CD14-positive monocyte (primary cell): Measurements from ENCODE around the gene TNFAIP8. TPM values are rescaled to one million over a fixed set of nuclear protein-coding genes. Genes with fewer than 3 reads are reported as not detected.
A peak's percentile ranks its signal among the peaks of the same experiment; 100 is the strongest.

Experiments used
- DNase-seq, 3 donors: peaks; one replicate each; pipeline ENCODE4 v3.0.0-alpha.2; 2011 to 2022
- H2AFZ ChIP-seq: 2 replicates; pipeline ENCODE4 v1.6.0; 2012; ENCODE audit warnings: mild to moderate bottlenecking, low read depth, low read length, inconsistent platforms; ENCODE audit not compliant: insufficient read depth, poor library complexity, severe bottlenecking
- H3K27ac ChIP-seq, 2 donors: 1 replicate in 1 of 2; 2 replicates in 1 of 2; pipeline ENCODE4 v1.5.1; 2012 to 2013; ENCODE audit warnings: low read length in 2 of 2, control low read depth in 1 of 2, inconsistent platforms in 1 of 2, low read depth in 1 of 2, mild to moderate bottlenecking in 1 of 2
- H3K27me3 ChIP-seq, 2 donors: one replicate each; pipeline versions ENCODE4 v1.6.0 to v1.6.1; 2011 to 2013; ENCODE audit warnings: low read length in 2 of 2; ENCODE audit not compliant: control insufficient read depth in 2 of 2, insufficient read depth in 2 of 2
- H3K36me3 ChIP-seq, 2 donors: replicated peaks in 1 of 2; 1 replicate in 1 of 2; 2 replicates in 1 of 2; pipeline versions ENCODE4 v1.5.1 to v1.6.1; 2012 to 2013; ENCODE audit warnings: low read length in 2 of 2, control low read depth in 1 of 2, inconsistent platforms in 1 of 2, mild to moderate bottlenecking in 1 of 2; ENCODE audit not compliant: insufficient read depth in 2 of 2, control insufficient read depth in 1 of 2
- H3K4me1 ChIP-seq, 2 donors: 1 replicate in 1 of 2; 2 replicates in 1 of 2; pipeline versions ENCODE4 v1.5.1 to v1.6.1; 2012 to 2013; ENCODE audit warnings: low read length in 2 of 2, control low read depth in 1 of 2, inconsistent platforms in 1 of 2, mild to moderate bottlenecking in 1 of 2, moderate library complexity in 1 of 2; ENCODE audit not compliant: insufficient read depth in 2 of 2, control insufficient read depth in 1 of 2
- H3K4me2 ChIP-seq: replicated peaks from 2 replicates; pipeline ENCODE3; 2012; ENCODE audit warnings: low read length, moderate library complexity, mild to moderate bottlenecking; ENCODE audit not compliant: poor library complexity, severe bottlenecking; ENCODE audit errors: extremely low read depth
- H3K4me3 ChIP-seq, 3 experiments: fragments of 200-600 bp in 1 of 3; sonication (generic) in 1 of 3; replicated peaks in 1 of 3; 1 replicate in 2 of 3; 2 replicates in 1 of 3; pipeline ENCODE4 v1.5.1; 2011 to 2013; ENCODE audit warnings: low read length in 3 of 3, mild to moderate bottlenecking in 3 of 3, control low read depth in 2 of 3, low read depth in 2 of 3, inconsistent platforms in 1 of 3, moderate library complexity in 1 of 3
- H3K79me2 ChIP-seq: 2 replicates; pipeline ENCODE4 v1.6.0; 2012; ENCODE audit warnings: mild to moderate bottlenecking, control low read depth, inconsistent platforms, low read length, moderate library complexity; ENCODE audit not compliant: insufficient read depth
- H3K9ac ChIP-seq: 2 replicates; pipeline ENCODE4 v1.6.0; 2017; ENCODE audit warnings: low read length, mild to moderate bottlenecking; ENCODE audit not compliant: insufficient read depth, poor library complexity, severe bottlenecking
- H3K9me3 ChIP-seq, 2 donors: replicated peaks in 1 of 2; 1 replicate in 1 of 2; 2 replicates in 1 of 2; pipeline versions ENCODE4 v1.5.1 to v1.6.1; 2012 to 2013; ENCODE audit warnings: low read length in 2 of 2, control low read depth in 1 of 2; ENCODE audit not compliant: control insufficient read depth in 1 of 2, insufficient read depth in 1 of 2
- H4K20me1 ChIP-seq: 2 replicates; pipeline ENCODE4 v1.6.0; 2012; ENCODE audit warnings: mild to moderate bottlenecking, low read length, control low read depth, moderate library complexity; ENCODE audit not compliant: insufficient read depth
- H3K27ac Mint-ChIP-seq, 7 donors: one replicate each; pipeline ENCODE4 v1.8.0; 2020; ENCODE audit warnings: mild to moderate bottlenecking in 7 of 7, mixed read lengths in 7 of 7, moderate library complexity in 6 of 7, inconsistent platforms in 2 of 7
- H3K27me3 Mint-ChIP-seq, 3 donors: one replicate each; pipeline ENCODE4 v1.8.0; 2021 to 2022; ENCODE audit warnings: low read depth in 3 of 3, mild to moderate bottlenecking in 3 of 3, mixed read lengths in 3 of 3, moderate library complexity in 3 of 3, inconsistent platforms in 1 of 3
- H3K36me3 Mint-ChIP-seq, 2 donors: one replicate each; pipeline ENCODE4 v1.8.0; 2020; ENCODE audit warnings: mixed read lengths in 2 of 2, inconsistent platforms in 1 of 2, mild to moderate bottlenecking in 1 of 2
- H3K4me1 Mint-ChIP-seq: one replicate; pipeline ENCODE4 v1.8.0; 2020; ENCODE audit warnings: mild to moderate bottlenecking, mixed read lengths
- H3K4me3 Mint-ChIP-seq, 2 donors: one replicate each; pipeline ENCODE4 v1.8.0; 2020; ENCODE audit warnings: mild to moderate bottlenecking in 2 of 2, mixed read lengths in 2 of 2, moderate library complexity in 1 of 2
- H3K9me3 Mint-ChIP-seq, 7 donors: one replicate each; pipeline ENCODE4 v1.8.0; 2020 to 2022; ENCODE audit warnings: mixed read lengths in 7 of 7, mild to moderate bottlenecking in 6 of 7, moderate library complexity in 6 of 7, inconsistent platforms in 2 of 7
- WGBS: methylation state at CpG from one replicate; pipeline ENCODE4 v1.1.5; 2013; ENCODE audit warnings: missing lambda C conversion rate; ENCODE audit not compliant: insufficient coverage; 5-methylcytosine and 5-hydroxymethylcytosine counted together
- intact Hi-C, 2 donors: fragments of 100-400 bp; cut with micrococcal nuclease; formaldehyde crosslinking; loops; one replicate each; pipeline versions ENCODE4 v1.15.0 to v1.15.1; 2023
- polyA plus RNA-seq, 3 donors: library from polyadenylated mRNA; depleted of rRNA in 1 of 3; unstranded in 2 of 3; stranded (reverse) in 1 of 3; fragments of 300-500 nt in 2 of 3; fragments of >200 nt in 1 of 3; fragmentation: Illumina TruSeq in 2 of 3; gene quantifications; 1 replicate in 2 of 3; 2 replicates in 1 of 3; pipeline ENCODE4 v1.2.3, GENCODE V29; 2012 to 2021
- TF ChIP-seq, protein P1 (sequence below): fragments of 200-600 bp; IDR thresholded peaks from one replicate; pipeline ENCODE4 v1.8.0; 2022; ENCODE audit warnings: antibody characterized with exemption, mild to moderate bottlenecking

The TNFAIP8 gene
- polyA plus RNA-seq, 3 donors = 20.6 to 55.5 (median 47.0) TPM

DNA sequence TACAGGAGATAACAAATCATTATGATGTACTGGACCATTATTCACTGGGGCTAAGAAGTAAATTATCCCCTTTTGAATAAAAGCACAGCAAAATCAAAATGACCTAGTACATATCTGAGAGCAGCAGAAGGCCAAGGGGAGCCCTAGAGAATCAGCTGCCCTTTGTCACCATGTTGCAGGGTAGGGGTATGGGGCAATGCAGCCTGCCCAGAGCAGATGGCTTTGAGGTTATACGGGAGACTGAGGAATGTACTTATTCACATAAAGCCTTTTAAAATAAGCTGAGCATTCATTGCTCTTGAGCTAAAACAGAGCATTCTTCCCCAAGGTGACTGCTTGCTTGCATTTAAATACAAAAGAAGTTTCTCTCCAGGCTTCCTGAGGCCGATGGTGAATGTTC, 2.6 kb upstream of the TNFAIP8 start:
- Histone ChIP-seq H3K27ac (peak overlapping the region in 1 of 2 donors; percentile 96), H3K9me3 (no peaks in the 10 kb centered on the region), H3K4me3 (no peak overlapping the region), H3K27me3 (no peaks in the 10 kb centered on the region), H3K4me2 (no peak overlapping the region), H3K4me1 (peaks cover 37 to 41% of the 10 kb centered on the region in 2 donors), H4K20me1 (peaks cover 68% of the 10 kb centered on the region), H3K9ac (no peak overlapping the region), H3K36me3 (no peaks in the 10 kb centered on the region), H3K79me2 (peaks cover 100% of the 10 kb centered on the region), H2AFZ (no peak overlapping the region)
- no peak for DNase-seq
- WGBS = no CpG with 5 or more reads among the region's 2 CpGs
- intact Hi-C loops = no loop called here
- peak overlapping the region in 3 of 7 donors; percentile 21 to 92 (median 36) for H3K27ac Mint-ChIP-seq
- TF ChIP-seq, protein P1, sequence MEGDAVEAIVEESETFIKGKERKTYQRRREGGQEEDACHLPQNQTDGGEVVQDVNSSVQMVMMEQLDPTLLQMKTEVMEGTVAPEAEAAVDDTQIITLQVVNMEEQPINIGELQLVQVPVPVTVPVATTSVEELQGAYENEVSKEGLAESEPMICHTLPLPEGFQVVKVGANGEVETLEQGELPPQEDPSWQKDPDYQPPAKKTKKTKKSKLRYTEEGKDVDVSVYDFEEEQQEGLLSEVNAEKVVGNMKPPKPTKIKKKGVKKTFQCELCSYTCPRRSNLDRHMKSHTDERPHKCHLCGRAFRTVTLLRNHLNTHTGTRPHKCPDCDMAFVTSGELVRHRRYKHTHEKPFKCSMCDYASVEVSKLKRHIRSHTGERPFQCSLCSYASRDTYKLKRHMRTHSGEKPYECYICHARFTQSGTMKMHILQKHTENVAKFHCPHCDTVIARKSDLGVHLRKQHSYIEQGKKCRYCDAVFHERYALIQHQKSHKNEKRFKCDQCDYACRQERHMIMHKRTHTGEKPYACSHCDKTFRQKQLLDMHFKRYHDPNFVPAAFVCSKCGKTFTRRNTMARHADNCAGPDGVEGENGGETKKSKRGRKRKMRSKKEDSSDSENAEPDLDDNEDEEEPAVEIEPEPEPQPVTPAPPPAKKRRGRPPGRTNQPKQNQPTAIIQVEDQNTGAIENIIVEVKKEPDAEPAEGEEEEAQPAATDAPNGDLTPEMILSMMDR = no peak
- H3K9me3 Mint-ChIP-seq = no peaks in the 10 kb centered on the region
- no peak overlapping the region for H3K4me3 Mint-ChIP-seq
- H3K4me1 Mint-ChIP-seq = peaks cover 65% of the 10 kb centered on the region
- peaks cover 5 to 12% of the 10 kb centered on the region in 2 donors for H3K36me3 Mint-ChIP-seq
- H3K27me3 Mint-ChIP-seq = peaks cover 0 to 2% (median 0%) of the 10 kb centered on the region in 3 donors

GRCh38 chr5:119353686-119354366, 2.0 kb upstream of the TNFAIP8 start:
- intact Hi-C loops = loop anchor here in 1 of 2 donors (1.0 kb wide), 1 partner anchor 8 kb away; no protein-coding TSS in a partner anchor
- Mint-ChIP-seq H3K9me3 (no peaks in the 10 kb centered on the region), H3K27ac (peak overlapping the region; percentile 44 to 92 (median 80)), H3K4me1 (peaks cover 67% of the 10 kb centered on the region), H3K36me3 (peaks cover 5 to 12% of the 10 kb centered on the region in 2 donors), H3K4me3 (no peak overlapping the region), H3K27me3 (peaks cover 0 to 2% (median 0%) of the 10 kb centered on the region in 3 donors)
- H3K4me3 ChIP-seq = no peak overlapping the region
- TF ChIP-seq, protein P1 = no peak
- H3K9ac ChIP-seq = no peak overlapping the region
- WGBS = no CpG with 5 or more reads among the region's 5 CpGs
- no peaks in the 10 kb centered on the region for H3K9me3 ChIP-seq
- no peaks in the 10 kb centered on the region for H3K27me3 ChIP-seq
- H4K20me1 ChIP-seq = peaks cover 71% of the 10 kb centered on the region
- H3K79me2 ChIP-seq = peaks cover 100% of the 10 kb centered on the region
- H3K27ac ChIP-seq = peak overlapping the region; percentile 32 to 96
- peaks cover 43 to 47% of the 10 kb centered on the region in 2 donors for H3K4me1 ChIP-seq
- H3K4me2 ChIP-seq = peak overlapping the region; percentile 88
- no peak overlapping the region for H2AFZ ChIP-seq
- no peaks in the 10 kb centered on the region for H3K36me3 ChIP-seq
- no peak for DNase-seq
